Stimulated activated CD4-positive, alpha-beta T cell treated with anti-CD3 and anti-CD28 coated beads, Interleukin-2, amount 100 ng/mL, for 48 hours (primary cell): ENCODE data around the gene PVALEF.

Experiments
- DNase-seq, 2 donors: peaks; one replicate each; pipeline ENCODE4 v3.0.0-alpha.2; 2020

Gene PVALEF

DNA sequence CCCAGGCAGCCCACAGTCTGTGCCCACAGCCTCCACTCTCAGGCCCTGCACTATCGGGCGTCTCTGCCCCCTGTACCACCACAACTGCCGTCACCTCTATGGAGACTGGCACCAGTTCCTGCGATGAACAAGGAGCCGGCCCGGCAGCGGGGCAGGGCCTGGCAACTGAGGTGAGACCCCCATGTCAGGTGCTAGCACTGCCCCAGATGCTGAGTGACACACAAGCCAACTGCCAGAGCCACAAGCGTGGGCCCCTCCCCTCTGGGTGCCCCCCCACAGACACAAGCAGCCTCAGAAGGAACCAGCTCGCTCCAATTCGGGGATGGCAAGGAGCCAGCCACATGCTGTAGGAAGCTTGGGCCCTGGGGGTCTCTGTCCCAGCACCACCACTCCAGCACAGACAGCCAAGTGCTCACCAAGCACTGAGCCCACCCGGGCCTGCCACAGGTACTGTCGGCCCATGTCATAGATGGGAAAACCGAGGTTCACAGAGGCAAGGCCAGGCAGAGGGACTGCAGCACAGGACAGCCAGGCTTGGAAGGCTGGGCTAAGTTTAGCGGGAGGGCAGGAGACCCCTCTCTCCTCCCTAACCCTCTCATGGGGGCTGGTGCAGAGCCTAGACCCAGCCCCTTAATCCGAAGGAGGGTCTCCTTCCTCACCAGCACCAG is 1.5 kb upstream of the PVALEF start:
- DNase-seq, result no peak

DNA sequence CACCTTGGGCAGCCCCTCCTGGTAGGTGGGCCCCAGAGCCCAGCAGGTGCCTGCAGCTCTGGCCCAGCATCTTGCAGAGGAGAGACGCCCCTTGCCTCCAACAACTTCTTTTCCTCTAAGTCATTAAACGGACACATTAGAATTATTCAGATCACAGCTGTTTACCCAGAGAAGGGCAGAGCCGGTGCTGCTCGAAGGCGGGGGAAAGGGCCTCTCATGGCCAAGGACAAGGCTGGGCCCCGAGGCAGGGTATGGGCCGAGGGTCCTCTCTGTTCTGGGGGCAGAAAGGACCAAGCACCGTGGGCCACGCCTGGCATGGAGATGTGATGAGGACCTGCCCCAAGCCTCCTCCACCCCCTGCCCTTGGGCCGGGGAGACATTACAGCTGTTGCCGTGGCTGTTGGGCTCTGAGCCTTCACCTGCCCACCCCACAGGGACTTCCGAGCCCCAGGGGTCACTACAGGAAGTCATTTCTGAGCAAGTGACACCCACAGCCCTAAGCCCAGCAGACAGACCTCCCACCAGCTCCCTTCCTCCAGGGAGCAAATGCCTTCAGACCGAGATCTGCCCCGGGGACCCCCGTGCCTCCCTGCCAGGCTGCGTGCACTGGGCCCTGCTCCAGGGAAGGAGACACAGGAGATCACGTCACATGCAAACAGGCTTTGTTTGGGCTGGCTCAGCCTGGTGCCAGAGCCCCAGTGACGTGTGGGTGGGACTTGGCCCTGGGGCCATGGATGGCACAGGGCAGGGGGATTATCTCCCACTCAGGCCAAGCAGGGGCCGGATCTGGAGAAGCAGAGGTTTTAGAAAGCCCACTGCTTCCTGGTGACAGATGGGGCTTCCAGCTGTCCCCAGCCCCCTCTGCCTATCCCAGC is 699 bp upstream of the PVALEF start:
- no peak for DNase-seq

GRCh38 chr17:81166033-81166492 is 756 bp downstream of the PVALEF start, which contains the start of gene AATK:
Gene AATK, minus strand, starts transcription at chr17:81166221. Its CDS starts 229 bp downstream, at chr17:81165992.
- DNase-seq, result no peak

DNA sequence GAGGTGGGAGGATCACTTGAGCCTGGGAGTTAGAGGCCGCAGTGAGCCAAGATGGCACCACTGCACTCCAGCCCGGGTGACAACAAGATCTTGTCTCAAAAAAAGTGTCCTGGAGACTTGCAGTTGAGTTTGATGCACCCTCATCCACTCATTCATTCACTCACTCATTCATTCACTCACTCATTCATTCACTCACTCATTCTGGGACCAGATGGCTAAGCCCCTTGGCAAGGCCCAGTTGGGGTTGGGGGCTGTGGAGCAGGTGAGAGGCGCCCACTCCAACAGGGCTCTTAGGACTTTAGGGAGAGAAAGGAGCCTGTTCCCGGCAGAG is 1.9 kb downstream of the PVALEF start:
- DNase-seq, result no peak

DNA sequence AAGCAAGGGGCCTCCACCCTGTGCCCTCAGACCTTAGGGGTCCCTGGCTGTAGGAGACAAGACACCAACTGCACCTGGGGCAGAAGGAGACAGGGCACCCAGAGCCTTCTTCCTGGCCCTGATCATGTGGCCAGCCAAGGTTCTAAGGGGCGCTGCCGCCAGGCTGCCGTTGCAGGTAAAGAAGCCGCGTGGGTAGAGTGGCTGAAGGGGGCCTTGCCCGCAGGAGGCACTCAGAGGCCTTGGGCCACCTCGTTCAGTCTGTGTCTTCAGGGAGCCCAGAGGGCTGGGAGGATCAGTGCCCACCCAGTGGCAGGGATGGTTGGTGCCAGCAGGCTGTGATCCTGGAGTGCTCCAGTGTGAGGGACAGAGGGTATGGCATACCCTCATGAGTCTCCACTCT is 2.3 kb downstream of the PVALEF start:
- DNase-seq, result no peak

GRCh38 chr17:81169870-81170309 is 4.6 kb downstream of the PVALEF start:
- no peak for DNase-seq

GRCh38 chr17:81170727-81171494 is 5.6 kb downstream of the PVALEF start:
- DNase-seq, result no peak

DNA sequence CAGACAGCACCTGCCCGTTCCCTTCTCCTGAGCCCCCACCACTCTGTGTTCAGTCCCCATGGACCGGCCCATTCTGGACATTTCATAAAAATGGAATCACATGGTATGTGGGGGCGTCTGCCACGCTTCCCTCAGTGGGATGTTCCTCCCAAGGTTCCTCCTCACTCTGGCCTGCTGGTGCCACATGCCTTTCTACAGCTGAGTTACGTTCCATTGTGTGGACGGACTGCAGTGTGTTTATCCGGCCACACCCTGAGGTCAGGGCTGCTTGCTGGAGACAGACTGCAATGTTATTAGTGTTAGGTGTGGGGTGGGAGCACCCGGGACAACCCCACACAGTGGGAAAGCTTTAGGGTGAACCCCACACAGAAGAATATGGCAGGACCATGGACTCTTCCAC is 6.6 kb downstream of the PVALEF start:
- DNase-seq, result no peak

- no peak for DNase-seq
Measured at GRCh38 chr17:81173052-81173761, 7.9 kb downstream of the PVALEF start.

DNA sequence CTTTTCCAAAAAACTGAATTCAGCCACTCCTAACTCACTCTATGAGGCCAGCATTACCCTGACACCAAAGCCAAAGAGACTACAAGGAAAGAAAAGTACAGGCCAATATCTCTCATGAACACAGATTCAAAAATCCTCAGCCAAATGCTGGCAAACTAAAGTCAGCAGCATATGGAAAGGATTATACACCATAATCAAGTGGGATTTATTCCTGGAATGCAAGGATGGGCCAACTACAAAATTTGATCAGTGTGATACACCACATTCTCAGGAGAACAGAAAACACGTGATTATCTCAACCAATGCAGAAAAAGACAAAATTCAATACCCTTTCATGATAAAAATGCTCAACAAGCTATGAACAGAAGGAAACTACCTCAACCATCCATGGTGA is 8.5 kb downstream of the PVALEF start:
- DNase-seq, result no peak

DNA sequence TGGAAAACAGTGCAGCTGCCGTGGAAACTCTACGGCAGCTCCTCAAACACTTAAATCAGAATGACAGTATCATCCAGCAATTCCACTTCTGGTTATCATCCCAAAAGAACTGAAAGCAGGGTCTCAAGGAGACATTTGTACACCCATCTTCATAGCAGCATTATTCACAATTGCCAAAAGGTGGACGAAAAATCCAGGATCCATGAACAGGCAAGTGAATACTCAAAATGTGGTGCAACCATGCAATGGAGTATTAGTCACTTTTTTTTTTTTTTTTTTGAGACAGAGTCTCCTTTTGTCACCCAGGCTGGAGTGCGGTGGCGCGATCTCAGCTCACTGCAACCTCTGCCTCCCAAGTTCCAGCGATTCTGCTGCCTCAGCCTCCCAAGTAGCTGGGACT is 11.4 kb downstream of the PVALEF start:
- DNase-seq, result no peak

DNA sequence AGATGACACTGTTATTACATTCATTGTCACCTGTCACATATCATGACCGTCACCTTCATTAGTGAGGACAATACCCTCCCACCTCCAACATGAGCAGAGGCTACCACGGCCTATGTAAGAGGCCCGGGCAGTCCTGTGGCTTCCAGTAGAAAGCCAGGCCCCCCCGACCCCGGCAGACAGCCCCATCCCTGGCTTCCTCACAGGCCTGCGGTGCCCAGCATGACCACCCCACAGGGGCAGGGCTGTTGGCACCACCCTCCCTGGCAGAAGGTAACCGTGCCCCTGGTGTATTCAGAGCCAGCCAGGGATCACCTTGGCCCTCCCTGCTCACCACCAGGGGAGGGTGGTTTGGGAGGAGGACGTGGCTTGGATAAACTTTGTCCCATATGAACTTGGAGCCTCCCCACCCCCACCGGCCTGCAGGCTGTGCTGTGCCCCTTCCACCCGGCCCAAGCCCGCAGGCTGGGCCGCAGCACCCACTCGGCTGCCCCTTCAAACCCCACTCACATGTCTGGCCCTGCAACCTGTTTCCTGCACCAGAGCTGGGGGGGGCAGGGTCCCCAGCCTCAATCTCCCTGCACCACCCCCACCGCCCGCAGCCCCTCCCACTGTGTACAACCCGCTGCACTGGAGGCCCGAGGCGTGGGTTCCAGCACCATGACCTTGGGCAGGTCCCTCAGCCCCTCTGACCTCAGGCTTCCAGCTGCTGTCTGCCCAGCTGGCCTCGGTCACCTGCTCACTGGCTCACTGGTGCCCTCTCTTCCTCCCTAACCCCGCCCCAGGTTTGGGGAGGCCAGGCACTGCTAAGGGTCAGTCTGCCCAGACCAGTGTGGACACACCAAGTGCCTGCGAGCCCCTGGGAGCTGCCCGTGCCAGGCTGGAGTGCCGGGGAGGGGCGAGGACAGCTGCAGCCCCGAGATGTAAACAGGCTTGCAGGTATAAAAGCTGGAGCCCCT is 13.1 kb downstream of the PVALEF start:
- DNase-seq, result no peak

DNA sequence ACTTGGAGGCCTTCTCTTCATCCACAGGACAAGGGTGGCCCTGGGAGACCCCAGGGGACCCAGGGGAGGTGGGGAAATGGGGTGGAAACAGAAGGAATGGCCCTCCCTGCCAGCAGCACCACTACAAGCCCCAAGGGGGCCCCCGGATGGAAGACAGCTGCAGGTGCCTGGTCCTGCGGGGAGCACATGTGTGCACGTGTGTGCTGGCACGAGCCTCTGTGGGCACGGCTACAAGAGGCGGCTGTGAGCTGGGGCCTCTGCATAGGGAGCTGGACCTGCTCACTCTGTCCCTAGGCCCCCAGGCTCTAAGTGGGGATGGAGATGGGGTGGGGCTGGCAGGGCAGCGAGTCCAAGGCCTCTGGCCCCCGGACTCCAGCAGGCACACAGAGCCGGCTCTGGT is 13.9 kb downstream of the PVALEF start:
- no peak for DNase-seq

DNA sequence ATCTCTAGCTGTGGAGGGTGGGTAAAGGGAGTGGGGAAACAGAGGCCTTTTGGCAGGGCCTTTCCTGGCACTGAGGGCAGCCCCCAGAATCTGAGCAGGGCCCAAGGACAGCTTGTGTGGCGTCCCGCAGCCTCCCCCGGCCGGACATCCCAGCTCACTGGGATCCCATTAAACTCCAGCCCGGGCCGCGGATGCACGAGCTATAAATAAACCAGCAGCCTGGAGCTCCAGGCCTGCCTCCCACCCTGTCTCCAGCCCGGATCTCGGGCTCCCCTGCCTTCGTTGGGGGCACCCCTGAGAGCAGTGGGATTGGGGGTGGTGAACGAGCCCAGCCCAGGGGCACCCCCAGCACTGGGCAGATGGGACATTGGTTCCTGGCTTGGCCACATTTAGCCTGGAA is 14.6 kb downstream of the PVALEF start:
- DNase-seq, result no peak

GRCh38 chr17:81180836-81181810 is 15.8 kb downstream of the PVALEF start:
- no peak for DNase-seq

- no peak for DNase-seq
Measured at GRCh38 chr17:81181811-81182185, 16.5 kb downstream of the PVALEF start.

GRCh38 chr17:81182596-81182995 is 17.3 kb downstream of the PVALEF start:
- DNase-seq, result no peak

- DNase-seq, result no peak
Measured at GRCh38 chr17:81183316-81183715, 18.0 kb downstream of the PVALEF start.

- DNase-seq, result no peak
Measured at GRCh38 chr17:81183807-81184206, 18.5 kb downstream of the PVALEF start.

GRCh38 chr17:81184555-81184954 is 19.2 kb downstream of the PVALEF start:
- DNase-seq, result no peak
